IMR-90 (cell line): ENCODE measurements around the gene RIMBP2. TPM values are rescaled to one million over a fixed set of nuclear protein-coding genes. Genes with fewer than 3 reads are reported as not detected.

Experiments
- ATAC-seq: fragments of 200-7000 bp; cut with Tn5 transposase; 2 replicates; pipeline ENCODE4 v1.9.1; 2020; ENCODE audit warnings: low read depth, mild to moderate bottlenecking, moderate library complexity
- BruUV-seq: library from RNA; stranded (reverse); fragments of 400-500 nt; replicated peaks from 2 replicates; lab custom pipeline; 2021; lab: Mats Ljungman, UMichigan
- CTCF ChIA-PET: fragments of 300-600 bp; formaldehyde crosslinking; extraction: SDS; loops from one replicate; lab custom pipeline; 2021; ENCODE audit warnings: antibody characterized with exemption; lab: Yijun Ruan, JAX
- POLR2A ChIA-PET: fragments of 300-600 bp; sonication (Branson Sonifier 250); formaldehyde crosslinking; loops from one replicate; lab custom pipeline; 2022; ENCODE audit warnings: antibody characterized with exemption; ENCODE audit not compliant: unreplicated experiment; lab: Charles Lee
- DNase-seq: peaks from one replicate; pipeline ENCODE4 v3.0.0; 2013
- H2AFZ ChIP-seq: replicated peaks from 2 replicates; pipeline ENCODE3; 2013; ENCODE audit warnings: low read length, mild to moderate bottlenecking; ENCODE audit not compliant: poor library complexity
- H2AK5ac ChIP-seq: 2 replicates; pipeline ENCODE4 v1.6.1; 2013; ENCODE audit warnings: low read depth, low read length, inconsistent platforms
- H2AK9ac ChIP-seq: replicated peaks from 2 replicates; pipeline ENCODE3; 2013; ENCODE audit warnings: mild to moderate bottlenecking, low read depth, low read length, moderate library complexity; ENCODE audit not compliant: poor library complexity
- H2BK120ac ChIP-seq: 2 replicates; pipeline ENCODE4 v1.6.1; 2013; ENCODE audit warnings: low read depth, low read length, inconsistent platforms
- H2BK15ac ChIP-seq: 3 replicates; pipeline ENCODE4 v1.6.1; 2013; ENCODE audit warnings: low read depth, low read length, inconsistent platforms
- H2BK20ac ChIP-seq: 2 replicates; pipeline ENCODE4 v1.6.1; 2013; ENCODE audit warnings: low read depth, mild to moderate bottlenecking, inconsistent platforms, low read length, moderate library complexity
- H2BK5ac ChIP-seq: 2 replicates; pipeline ENCODE4 v1.6.1; 2013; ENCODE audit warnings: mild to moderate bottlenecking, low read depth, low read length, inconsistent platforms; ENCODE audit not compliant: poor library complexity, severe bottlenecking
- H3K14ac ChIP-seq: replicated peaks from 2 replicates; pipeline ENCODE4 v1.6.1; 2013; ENCODE audit warnings: low read depth, low read length, inconsistent platforms
- H3K18ac ChIP-seq: 2 replicates; pipeline ENCODE4 v1.6.1; 2013; ENCODE audit warnings: low read depth, low read length, control low read depth
- H3K23ac ChIP-seq: 2 replicates; pipeline ENCODE4 v1.6.1; 2013; ENCODE audit warnings: low read depth, low read length, inconsistent platforms
- H3K27ac ChIP-seq: 2 replicates; pipeline ENCODE4 v1.5.1; 2013; ENCODE audit warnings: mild to moderate bottlenecking, control low read depth, low read length; ENCODE audit not compliant: insufficient read depth
- H3K27me3 ChIP-seq: 2 replicates; pipeline ENCODE4 v1.6.1; 2013; ENCODE audit warnings: low read length; ENCODE audit not compliant: control insufficient read depth, insufficient read depth
- H3K36me3 ChIP-seq: 2 replicates; pipeline ENCODE4 v1.6.1; 2013; ENCODE audit warnings: low read length, mixed read lengths; ENCODE audit not compliant: control insufficient read depth, insufficient read depth
- H3K4ac ChIP-seq: 2 replicates; pipeline ENCODE4 v1.6.1; 2013; ENCODE audit warnings: low read depth, low read length, inconsistent platforms
- H3K4me1 ChIP-seq: 2 replicates; pipeline ENCODE4 v1.6.1; 2013; ENCODE audit warnings: low read length, mixed read lengths; ENCODE audit not compliant: control insufficient read depth, insufficient read depth
- H3K4me2 ChIP-seq: 2 replicates; pipeline ENCODE4 v1.6.1; 2013; ENCODE audit warnings: low read depth, mild to moderate bottlenecking, control low read depth, low read length, moderate library complexity
- H3K4me3 ChIP-seq: 2 replicates; pipeline ENCODE4 v1.5.1; 2013; ENCODE audit warnings: low read depth, mild to moderate bottlenecking, control low read depth, low read length, moderate library complexity; ENCODE audit not compliant: insufficient read depth
- H3K56ac ChIP-seq: 2 replicates; pipeline ENCODE4 v1.6.1; 2013; ENCODE audit warnings: low read length, inconsistent platforms; ENCODE audit not compliant: insufficient read depth; ENCODE audit errors: extremely low read depth
- H3K79me1 ChIP-seq, 2 experiments: 2 replicates each; pipeline ENCODE4 v1.6.1; 2013; ENCODE audit warnings: low read length in 2 of 2, inconsistent platforms in 1 of 2, low read depth in 1 of 2
- H3K9ac ChIP-seq: 2 replicates; pipeline ENCODE4 v1.6.1; 2013; ENCODE audit warnings: low read depth, low read length, control low read depth
- H3K9me1 ChIP-seq: 2 replicates; pipeline ENCODE4 v1.6.1; 2013; ENCODE audit warnings: low read length, inconsistent platforms; ENCODE audit not compliant: insufficient read depth
- H3K9me3 ChIP-seq: 2 replicates; pipeline ENCODE4 v1.6.1; 2013; ENCODE audit warnings: low read length; ENCODE audit not compliant: control insufficient read depth, insufficient read depth
- H4K20me1 ChIP-seq: 2 replicates; pipeline ENCODE4 v1.6.1; 2013; ENCODE audit warnings: low read length, inconsistent platforms; ENCODE audit not compliant: insufficient read depth
- H4K5ac ChIP-seq: 2 replicates; pipeline ENCODE4 v1.6.1; 2013; ENCODE audit warnings: mild to moderate bottlenecking, low read depth, low read length, control low read depth
- H4K8ac ChIP-seq, 2 experiments: 2 replicates each; pipeline ENCODE4 v1.6.1; 2013; ENCODE audit warnings: low read depth in 2 of 2, low read length in 2 of 2, control low read depth in 1 of 2, inconsistent platforms in 1 of 2
- H4K91ac ChIP-seq: 2 replicates; pipeline ENCODE4 v1.6.1; 2013; ENCODE audit warnings: low read depth, low read length, inconsistent platforms; ENCODE audit not compliant: insufficient read depth
- BHLHE40 ChIP-seq: fragments of 150-350 bp; IDR thresholded peaks from 2 replicates; pipeline ENCODE4 v1.6.1; 2016; ENCODE audit warnings: mild to moderate bottlenecking, low read depth, low read length
- CEBPB ChIP-seq: IDR thresholded peaks from 2 replicates; pipeline ENCODE4 v1.6.1; 2012; ENCODE audit warnings: low read depth, low read length, improper control_type of control experiment
- CHD1 ChIP-seq: IDR thresholded peaks from 2 replicates; pipeline ENCODE4 v1.6.1; 2012; ENCODE audit warnings: low read depth, low read length, improper control_type of control experiment
- FOS ChIP-seq: fragments of 150-350 bp; IDR thresholded peaks from 2 replicates; pipeline ENCODE4 v1.6.1; 2016; ENCODE audit warnings: low read depth, low read length
- MAFK ChIP-seq: IDR thresholded peaks from 2 replicates; pipeline ENCODE4 v1.6.1; 2012; ENCODE audit warnings: low read depth, low read length, improper control_type of control experiment
- MAZ ChIP-seq: IDR thresholded peaks from 2 replicates; pipeline ENCODE4 v1.6.1; 2012; ENCODE audit warnings: low read depth, mild to moderate bottlenecking, low read length, improper control_type of control experiment, moderate library complexity, borderline replicate concordance
- MXI1 ChIP-seq: IDR thresholded peaks from 2 replicates; pipeline ENCODE4 v1.6.1; 2012; ENCODE audit warnings: low read depth, mild to moderate bottlenecking, low read length, moderate library complexity, borderline replicate concordance
- NFE2L2 ChIP-seq: fragments of 150-350 bp; IDR thresholded peaks from 2 replicates; pipeline ENCODE4 v1.6.1; 2016; ENCODE audit warnings: low read depth, mild to moderate bottlenecking, low read length
- POLR2A ChIP-seq: IDR thresholded peaks from 2 replicates; pipeline ENCODE4 v1.6.1; 2012; ENCODE audit warnings: mild to moderate bottlenecking, low read depth, low read length
- RAD21 ChIP-seq: IDR thresholded peaks from 2 replicates; pipeline ENCODE4 v1.6.1; 2012; ENCODE audit warnings: low read length, improper control_type of control experiment
- RCOR1 ChIP-seq: IDR thresholded peaks from 2 replicates; pipeline ENCODE4 v1.6.1; 2012; ENCODE audit warnings: mild to moderate bottlenecking, low read length, improper control_type of control experiment; ENCODE audit not compliant: insufficient replicate concordance
- RFX5 ChIP-seq: IDR thresholded peaks from 2 replicates; pipeline ENCODE4 v1.8.0; 2012; ENCODE audit warnings: low read depth, mild to moderate bottlenecking, low read length, moderate library complexity
- SMC3 ChIP-seq: fragments of 150-350 bp; IDR thresholded peaks from 2 replicates; pipeline ENCODE4 v1.6.1; 2016; ENCODE audit warnings: low read depth, mild to moderate bottlenecking, antibody characterized with exemption, low read length, moderate library complexity
- WGBS, 2 experiments: methylation state at CpG; one replicate each; pipeline versions ENCODE4 v1.1.5 to v1.1.7; 2013; ENCODE audit warnings: missing lambda C conversion rate in 2 of 2; ENCODE audit not compliant: insufficient read length in 1 of 2; ENCODE audit errors: extremely low coverage in 2 of 2; 5-methylcytosine and 5-hydroxymethylcytosine counted together
- dilution Hi-C: fragments of 300-500 bp; cut with HindIII; formaldehyde crosslinking; loops from one replicate; pipeline ENCODE4 v1.14.3; 2018; ENCODE audit warnings: low sequenced_read_pairs; ENCODE audit not compliant: unreplicated experiment
- in situ Hi-C: fragments of 300-500 bp; cut with MboI; formaldehyde crosslinking; loops from 3 replicates; pipeline ENCODE4 v1.14.3; 2019; ENCODE audit warnings: low sequenced_read_pairs, inconsistent platforms, mixed read lengths
- intact Hi-C: fragments of 100-400 bp; cut with micrococcal nuclease; formaldehyde crosslinking; loops from 2 replicates; pipeline ENCODE4 v1.10.0; 2022
- polyA plus RNA-seq, 3 experiments: library from polyadenylated mRNA; depleted of rRNA; stranded (reverse); fragments of >200 nt; gene quantifications; 2 replicates each; pipeline ENCODE4 v1.2.3, GENCODE V29; 2012; ENCODE audit warnings: low replicate concordance in 1 of 3
- total RNA-seq: library from RNA; depleted of rRNA; stranded (reverse); fragments of >200 nt; gene quantifications from 2 replicates; pipeline ENCODE4 v1.2.3, GENCODE V29; 2012
- TF ChIP-seq, protein P1 (sequence below): conservative IDR thresholded peaks from 2 replicates; pipeline ENCODE4 v1.5.1; 2012; ENCODE audit warnings: mild to moderate bottlenecking, low read depth, low read length, improper control_type of control experiment
- TF ChIP-seq, protein P2 (sequence below): fragments of 150-350 bp; IDR thresholded peaks from 2 replicates; pipeline ENCODE4 v1.6.1; 2017; ENCODE audit warnings: mild to moderate bottlenecking, antibody characterized with exemption, low read length, low read depth
- TF ChIP-seq, protein P3 (sequence below): fragments of 150-350 bp; IDR thresholded peaks from 2 replicates; pipeline ENCODE4 v1.6.1; 2016; ENCODE audit warnings: low read depth, mild to moderate bottlenecking, low read length, moderate library complexity, borderline replicate concordance

RIMBP2 gene
- total and polyA plus RNA-seq, 2 of the 4 experiments (the other 2 are of a cell fraction): not detected

DNA sequence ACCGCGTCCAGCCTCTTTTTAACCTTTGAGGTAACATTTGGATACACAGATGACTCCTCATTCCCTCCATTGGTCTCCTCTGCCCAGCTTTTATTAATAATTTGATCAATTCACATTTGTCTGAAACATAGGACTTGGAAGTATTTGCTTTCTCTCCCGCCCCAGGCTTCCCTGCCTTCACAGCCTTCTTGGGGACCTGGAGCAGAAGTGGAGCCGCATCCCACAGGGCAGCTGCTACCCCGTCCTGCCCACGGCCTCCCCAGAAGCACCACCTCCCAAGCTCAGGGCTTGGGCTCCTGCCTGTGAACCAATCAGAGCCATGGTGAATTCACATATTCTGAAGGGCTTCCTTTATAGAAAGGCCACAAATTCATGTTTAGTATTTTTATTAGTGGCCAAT, 280.8 kb downstream of the RIMBP2 start:
- in situ Hi-C loops: no loop called here

More for the DNA sequence above, 280.8 kb downstream of the RIMBP2 start:
- Histone ChIP-seq H3K27me3 (no peaks in the 10 kb centered on the region), H4K8ac (no peak overlapping the region), H3K4me3 (no peak overlapping the region), H4K91ac (no peak overlapping the region), H2AFZ (no peak overlapping the region), H2AK5ac (no peak overlapping the region), H2AK9ac (no peak overlapping the region), H3K9me1 (no peaks in the 10 kb centered on the region), H3K27ac (no peak overlapping the region), H3K4ac (no peak overlapping the region), H3K9me3 (peaks cover 38% of the 10 kb centered on the region), H2BK120ac (no peak overlapping the region), H3K36me3 (no peaks in the 10 kb centered on the region), H3K79me1 (no peaks in the 10 kb centered on the region), H3K9ac (no peak overlapping the region), H2BK5ac (no peak overlapping the region), H3K56ac (no peak overlapping the region), H3K23ac (no peak overlapping the region), H3K4me1 (no peaks in the 10 kb centered on the region), H3K18ac (no peak overlapping the region), H3K4me2 (no peak overlapping the region), H4K5ac (no peak overlapping the region), H2BK20ac (no peak overlapping the region), H4K20me1 (no peaks in the 10 kb centered on the region), H2BK15ac (no peak overlapping the region), H3K14ac (no peak overlapping the region)
- CTCF ChIA-PET: no interaction called here
- no peak for TF ChIP-seq CEBPB
- TF ChIP-seq CHD1: no peak
- TF ChIP-seq MAZ: no peak
- no peak for TF ChIP-seq RCOR1
- TF ChIP-seq MXI1: no peak
- TF ChIP-seq POLR2A: no peak
- no peak for TF ChIP-seq RFX5
- no peak for TF ChIP-seq BHLHE40
- TF ChIP-seq, protein P1, sequence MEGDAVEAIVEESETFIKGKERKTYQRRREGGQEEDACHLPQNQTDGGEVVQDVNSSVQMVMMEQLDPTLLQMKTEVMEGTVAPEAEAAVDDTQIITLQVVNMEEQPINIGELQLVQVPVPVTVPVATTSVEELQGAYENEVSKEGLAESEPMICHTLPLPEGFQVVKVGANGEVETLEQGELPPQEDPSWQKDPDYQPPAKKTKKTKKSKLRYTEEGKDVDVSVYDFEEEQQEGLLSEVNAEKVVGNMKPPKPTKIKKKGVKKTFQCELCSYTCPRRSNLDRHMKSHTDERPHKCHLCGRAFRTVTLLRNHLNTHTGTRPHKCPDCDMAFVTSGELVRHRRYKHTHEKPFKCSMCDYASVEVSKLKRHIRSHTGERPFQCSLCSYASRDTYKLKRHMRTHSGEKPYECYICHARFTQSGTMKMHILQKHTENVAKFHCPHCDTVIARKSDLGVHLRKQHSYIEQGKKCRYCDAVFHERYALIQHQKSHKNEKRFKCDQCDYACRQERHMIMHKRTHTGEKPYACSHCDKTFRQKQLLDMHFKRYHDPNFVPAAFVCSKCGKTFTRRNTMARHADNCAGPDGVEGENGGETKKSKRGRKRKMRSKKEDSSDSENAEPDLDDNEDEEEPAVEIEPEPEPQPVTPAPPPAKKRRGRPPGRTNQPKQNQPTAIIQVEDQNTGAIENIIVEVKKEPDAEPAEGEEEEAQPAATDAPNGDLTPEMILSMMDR: no peak
- TF ChIP-seq NFE2L2: no peak
- no peak for TF ChIP-seq MAFK
- TF ChIP-seq RAD21: no peak
- TF ChIP-seq FOS: no peak
- TF ChIP-seq, protein P2, sequence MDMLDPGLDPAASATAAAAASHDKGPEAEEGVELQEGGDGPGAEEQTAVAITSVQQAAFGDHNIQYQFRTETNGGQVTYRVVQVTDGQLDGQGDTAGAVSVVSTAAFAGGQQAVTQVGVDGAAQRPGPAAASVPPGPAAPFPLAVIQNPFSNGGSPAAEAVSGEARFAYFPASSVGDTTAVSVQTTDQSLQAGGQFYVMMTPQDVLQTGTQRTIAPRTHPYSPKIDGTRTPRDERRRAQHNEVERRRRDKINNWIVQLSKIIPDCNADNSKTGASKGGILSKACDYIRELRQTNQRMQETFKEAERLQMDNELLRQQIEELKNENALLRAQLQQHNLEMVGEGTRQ: no peak
- TF ChIP-seq SMC3: no peak
- TF ChIP-seq, protein P3, sequence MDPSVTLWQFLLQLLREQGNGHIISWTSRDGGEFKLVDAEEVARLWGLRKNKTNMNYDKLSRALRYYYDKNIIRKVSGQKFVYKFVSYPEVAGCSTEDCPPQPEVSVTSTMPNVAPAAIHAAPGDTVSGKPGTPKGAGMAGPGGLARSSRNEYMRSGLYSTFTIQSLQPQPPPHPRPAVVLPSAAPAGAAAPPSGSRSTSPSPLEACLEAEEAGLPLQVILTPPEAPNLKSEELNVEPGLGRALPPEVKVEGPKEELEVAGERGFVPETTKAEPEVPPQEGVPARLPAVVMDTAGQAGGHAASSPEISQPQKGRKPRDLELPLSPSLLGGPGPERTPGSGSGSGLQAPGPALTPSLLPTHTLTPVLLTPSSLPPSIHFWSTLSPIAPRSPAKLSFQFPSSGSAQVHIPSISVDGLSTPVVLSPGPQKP: no peak
- 60% methylated on average over 1 of the region's 6 CpGs; no CpG with 5 or more reads in 1 of the 2 experiments for WGBS, 2 experiments
- intact Hi-C loops: no loop called here
- BruUV-seq: no TSS peak
- DNase-seq (no peak), ATAC-seq (no peak)
- dilution Hi-C loops: no loop called here
- POLR2A ChIA-PET: no interaction called here
